ENCODE results near the gene DENND1A. TPM values are rescaled to one million over a fixed set of nuclear protein-coding genes. Genes with fewer than 3 reads are reported as not detected.
"Not testable (repeated sequence)": the region's sequence is repeated elsewhere in the genome, so short reads cannot be mapped to it uniquely, and the experiment has no call there.

DENND1A gene
- total and polyA plus RNA-seq, 8 donors: 4.4 to 109 (median 21.4) TPM

DNA sequence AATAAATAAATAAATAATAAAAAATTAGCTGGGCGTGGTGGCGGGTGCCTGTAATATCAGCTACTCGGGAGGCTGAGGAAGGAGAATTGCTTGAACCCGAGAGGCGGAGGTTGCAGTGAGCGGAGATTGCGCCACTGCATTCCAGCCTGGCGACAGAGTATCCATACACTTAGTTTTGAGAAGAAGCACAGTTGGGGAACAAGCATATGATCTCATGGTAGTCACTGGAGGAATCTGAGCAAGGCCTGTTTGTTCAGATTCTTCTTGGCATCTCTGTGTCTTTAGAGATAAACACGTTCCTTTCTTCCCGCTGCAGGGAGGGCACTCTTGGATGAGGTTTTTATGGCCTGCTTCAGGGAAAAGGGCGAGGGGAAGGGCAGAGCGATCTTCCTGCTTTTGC is 15.6 kb upstream of the DENND1A start:
- TF ChIP-seq POLR2A (IDR thresholded peaks at IDR 0.05) (no peak), POLR2AphosphoS5 (IDR thresholded peaks at IDR 0.05) (no peak), EP300 (IDR thresholded peaks at IDR 0.05) (no peak)
- TF ChIP-seq, protein P1, sequence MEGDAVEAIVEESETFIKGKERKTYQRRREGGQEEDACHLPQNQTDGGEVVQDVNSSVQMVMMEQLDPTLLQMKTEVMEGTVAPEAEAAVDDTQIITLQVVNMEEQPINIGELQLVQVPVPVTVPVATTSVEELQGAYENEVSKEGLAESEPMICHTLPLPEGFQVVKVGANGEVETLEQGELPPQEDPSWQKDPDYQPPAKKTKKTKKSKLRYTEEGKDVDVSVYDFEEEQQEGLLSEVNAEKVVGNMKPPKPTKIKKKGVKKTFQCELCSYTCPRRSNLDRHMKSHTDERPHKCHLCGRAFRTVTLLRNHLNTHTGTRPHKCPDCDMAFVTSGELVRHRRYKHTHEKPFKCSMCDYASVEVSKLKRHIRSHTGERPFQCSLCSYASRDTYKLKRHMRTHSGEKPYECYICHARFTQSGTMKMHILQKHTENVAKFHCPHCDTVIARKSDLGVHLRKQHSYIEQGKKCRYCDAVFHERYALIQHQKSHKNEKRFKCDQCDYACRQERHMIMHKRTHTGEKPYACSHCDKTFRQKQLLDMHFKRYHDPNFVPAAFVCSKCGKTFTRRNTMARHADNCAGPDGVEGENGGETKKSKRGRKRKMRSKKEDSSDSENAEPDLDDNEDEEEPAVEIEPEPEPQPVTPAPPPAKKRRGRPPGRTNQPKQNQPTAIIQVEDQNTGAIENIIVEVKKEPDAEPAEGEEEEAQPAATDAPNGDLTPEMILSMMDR (IDR thresholded peaks at IDR 0.05): no peak
- intact Hi-C loops (cut with DNase I; ENCODE audit: low total_unique reads): no loop called here
- Histone ChIP-seq H3K9me3 (no peaks in the 10 kb centered on the region), H3K27me3 (peaks cover 0 to 17% (median 0%) of the 10 kb centered on the region in 3 donors), H3K4me3 (no peak overlapping the region), H3K36me3 (no peaks in the 10 kb centered on the region), H3K27ac (no peak overlapping the region), H3K4me1 (no peaks in the 10 kb centered on the region)
- 86 to 92% (median 89%) methylated on average over 12 of the region's 12 CpGs for WGBS, 5 donors
- DNase-seq: no peak

DNA sequence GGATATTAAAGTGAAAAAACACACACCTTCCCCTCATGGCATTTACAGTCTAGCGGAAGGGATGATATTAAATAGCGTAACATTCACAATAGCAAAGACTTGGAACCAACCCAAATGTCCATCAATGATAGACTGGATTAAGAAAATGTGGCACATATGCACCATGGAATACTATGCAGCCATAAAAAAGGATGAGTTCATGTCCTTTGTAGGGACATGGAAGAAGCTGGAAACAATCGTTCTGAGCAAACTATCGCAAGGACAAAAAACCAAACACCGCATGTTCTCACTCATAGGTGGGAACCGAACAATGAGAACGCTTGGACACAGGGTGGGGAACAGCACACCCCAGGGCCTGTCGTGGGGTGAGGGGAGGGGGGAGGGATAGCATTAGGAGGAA is 14.5 kb upstream of the DENND1A start:
- H3K4me1 ChIP-seq; H3K9me3 ChIP-seq; H3K36me3 ChIP-seq; H3K4me3 ChIP-seq; DNase-seq; H3K27ac ChIP-seq; intact Hi-C loops (cut with DNase I; ENCODE audit: low total_unique reads): not testable (repeated sequence)
- WGBS, 5 donors: 91 to 96% (median 95%) methylated on average over 8 of the region's 8 CpGs
- peaks cover 0 to 17% (median 0%) of the 10 kb centered on the region in 3 donors for H3K27me3 ChIP-seq

DNA sequence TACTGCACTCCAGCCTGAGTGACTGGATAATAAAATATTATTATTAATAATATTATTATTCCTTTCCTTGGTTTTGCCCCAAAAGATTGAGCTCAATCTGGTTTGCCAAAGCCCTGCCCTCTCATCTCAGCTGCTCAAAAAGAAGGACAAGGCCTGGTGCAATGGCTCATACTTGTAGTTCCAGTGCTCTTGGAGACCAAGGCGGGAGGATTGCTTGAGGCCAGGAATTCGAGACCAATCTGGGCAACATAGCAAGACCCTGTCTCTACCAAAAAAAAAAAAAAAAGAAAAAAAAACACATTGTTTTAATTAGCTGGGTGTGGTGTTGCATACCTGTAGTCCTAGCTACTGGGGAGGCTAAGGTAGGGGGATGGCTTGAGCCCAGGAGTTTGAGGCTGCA is 13.7 kb upstream of the DENND1A start:
- intact Hi-C loops (cut with DNase I; ENCODE audit: low total_unique reads): no loop called here
- TF ChIP-seq EP300 (IDR thresholded peaks at IDR 0.05): no peak
- TF ChIP-seq, protein P1 (IDR thresholded peaks at IDR 0.05): no peak
- TF ChIP-seq POLR2A (IDR thresholded peaks at IDR 0.05): no peak
- no peak for TF ChIP-seq POLR2AphosphoS5 (IDR thresholded peaks at IDR 0.05)
- peaks cover 0 to 17% (median 0%) of the 10 kb centered on the region in 3 donors for H3K27me3 ChIP-seq
- WGBS, 5 donors: 79 to 88% (median 85%) methylated on average over 2 of the region's 2 CpGs
- no peak for DNase-seq
- no peak overlapping the region for H3K27ac ChIP-seq
- H3K4me1 ChIP-seq: no peaks in the 10 kb centered on the region
- H3K9me3 ChIP-seq: no peaks in the 10 kb centered on the region
- no peaks in the 10 kb centered on the region for H3K36me3 ChIP-seq
- no peak overlapping the region for H3K4me3 ChIP-seq

DNA sequence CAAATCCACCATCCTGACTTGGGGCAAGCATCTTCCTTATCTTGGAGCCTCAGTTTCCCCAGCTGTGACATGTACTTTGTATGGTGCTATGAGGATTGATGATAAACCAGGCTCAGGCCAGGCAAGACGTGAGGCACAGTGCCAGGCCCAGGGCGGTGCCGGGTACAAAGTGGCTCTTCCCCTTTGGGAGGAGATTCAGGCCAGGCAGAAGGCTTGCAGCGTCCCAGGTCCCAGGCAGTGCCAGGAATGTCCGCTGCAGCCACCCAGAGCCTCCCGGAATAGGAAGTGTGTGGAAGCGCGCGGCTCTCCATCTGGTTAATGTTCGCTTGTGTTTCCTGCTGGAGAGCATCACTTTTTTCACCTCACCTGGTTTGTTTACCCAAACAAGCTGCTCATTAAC is 12.6 kb upstream of the DENND1A start:
- Histone ChIP-seq H3K27me3 (peaks cover 0 to 17% (median 0%) of the 10 kb centered on the region in 3 donors), H3K27ac (no peak overlapping the region), H3K4me3 (no peak overlapping the region), H3K36me3 (no peaks in the 10 kb centered on the region), H3K9me3 (no peaks in the 10 kb centered on the region), H3K4me1 (no peaks in the 10 kb centered on the region)
- TF ChIP-seq, protein P1 (IDR thresholded peaks at IDR 0.05): no peak
- TF ChIP-seq EP300 (IDR thresholded peaks at IDR 0.05): no peak
- WGBS, 5 donors: 67 to 81% (median 75%) methylated on average over 10 of the region's 10 CpGs
- intact Hi-C loops (cut with DNase I; ENCODE audit: low total_unique reads): no loop called here
- DNase-seq: peak in 1 of 2 donors; percentile 29

DNA sequence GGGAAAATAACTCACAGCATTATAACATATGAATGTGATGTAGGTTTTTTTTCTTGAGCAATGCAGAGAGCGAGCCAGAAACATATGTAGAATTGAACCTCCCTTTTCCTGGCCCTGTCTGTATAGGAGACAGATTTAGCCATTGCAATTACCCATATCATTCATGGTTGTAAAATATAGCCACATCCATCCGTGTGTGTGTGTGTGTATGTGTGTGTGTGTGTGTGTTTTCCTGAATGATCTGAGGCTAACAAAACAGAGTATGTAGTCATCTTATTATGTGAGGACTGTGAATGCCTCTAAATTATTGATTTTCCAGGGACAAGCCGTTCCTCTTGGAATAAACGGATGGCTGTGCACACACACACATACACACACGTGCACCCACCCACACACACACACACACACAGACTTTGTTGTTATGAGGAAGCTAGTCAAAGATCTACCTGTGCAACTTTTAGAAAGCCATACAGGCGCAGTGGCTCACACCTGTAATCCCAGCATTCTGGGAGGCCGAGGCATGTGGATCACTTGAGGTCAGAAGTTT is 11.7 kb upstream of the DENND1A start:
- DNase-seq: no peak
- Histone ChIP-seq H3K9me3 (no peaks in the 10 kb centered on the region), H3K27me3 (peaks cover 0 to 17% (median 0%) of the 10 kb centered on the region in 3 donors), H3K27ac (no peak overlapping the region), H3K4me3 (no peak overlapping the region), H3K4me1 (no peaks in the 10 kb centered on the region), H3K36me3 (no peaks in the 10 kb centered on the region)
- WGBS, 5 donors: 74 to 87% (median 77%) methylated on average over 7 of the region's 7 CpGs
- intact Hi-C loops (cut with DNase I; ENCODE audit: low total_unique reads): no loop called here
- no peak for TF ChIP-seq POLR2AphosphoS5 (IDR thresholded peaks at IDR 0.05)
- TF ChIP-seq, protein P1 (IDR thresholded peaks at IDR 0.05): no peak
- TF ChIP-seq EP300 (IDR thresholded peaks at IDR 0.05): no peak
- no peak for TF ChIP-seq POLR2A (IDR thresholded peaks at IDR 0.05)
